HEK293 (cell line): Measurements from ENCODE around the gene EMP3.
A peak's percentile ranks its signal among the peaks of the same experiment; 100 is the strongest.

Experiments used
- KLF10 ChIP-seq: fragments of 450-650 bp; IDR thresholded peaks from 2 replicates; pipeline ENCODE4 v1.5.1; 2018; ENCODE audit warnings: missing biosample characterization, mild to moderate bottlenecking, missing genetic modification characterization
- REPIN1 ChIP-seq: fragments of 450-650 bp; formaldehyde crosslinking; IDR thresholded peaks from 2 replicates; pipeline ENCODE4 v1.5.1; 2017; ENCODE audit warnings: missing biosample characterization, missing genetic modification characterization, low read depth
- SETDB1 ChIP-seq: IDR thresholded peaks from one replicate; pipeline ENCODE4 v1.6.1; 2017; ENCODE audit warnings: mild to moderate bottlenecking, low read length, moderate library complexity, mixed read lengths; ENCODE audit not compliant: insufficient read length
- WT1 ChIP-seq: fragments of 450-650 bp; formaldehyde crosslinking; IDR thresholded peaks from 2 replicates; pipeline ENCODE4 v1.5.1; 2016; ENCODE audit warnings: missing biosample characterization, missing genetic modification characterization
- YY2 ChIP-seq: fragments of 450-650 bp; formaldehyde crosslinking; IDR thresholded peaks from 2 replicates; pipeline ENCODE4 v1.5.1; 2016; ENCODE audit warnings: missing biosample characterization, missing genetic modification characterization
- ZBTB17 ChIP-seq: fragments of 450-650 bp; formaldehyde crosslinking; IDR thresholded peaks from 2 replicates; pipeline ENCODE4 v1.5.1; 2016; ENCODE audit warnings: missing biosample characterization, missing genetic modification characterization
- ZEB2 ChIP-seq: fragments of 450-650 bp; formaldehyde crosslinking; IDR thresholded peaks from 2 replicates; pipeline ENCODE4 v1.5.1; 2016; ENCODE audit warnings: missing biosample characterization, missing genetic modification characterization
- ZFP69B ChIP-seq: fragments of 450-650 bp; formaldehyde crosslinking; IDR thresholded peaks from 2 replicates; pipeline ENCODE4 v1.5.1; 2016; ENCODE audit warnings: missing biosample characterization, missing genetic modification characterization
- ZIC2 ChIP-seq: fragments of 450-650 bp; formaldehyde crosslinking; IDR thresholded peaks from 2 replicates; pipeline ENCODE4 v1.5.1; 2016; ENCODE audit warnings: missing biosample characterization, missing genetic modification characterization
- ZNF132 ChIP-seq: fragments of 450-650 bp; formaldehyde crosslinking; IDR thresholded peaks from 2 replicates; pipeline ENCODE4 v1.5.1; 2017; ENCODE audit warnings: missing biosample characterization, missing genetic modification characterization, borderline replicate concordance
- ZNF155 ChIP-seq: fragments of 450-650 bp; formaldehyde crosslinking; IDR thresholded peaks from 2 replicates; pipeline ENCODE4 v1.5.1; 2016; ENCODE audit warnings: missing biosample characterization, missing genetic modification characterization
- ZNF2 ChIP-seq: fragments of 450-650 bp; formaldehyde crosslinking; IDR thresholded peaks from 2 replicates; pipeline ENCODE4 v1.5.1; 2016; ENCODE audit warnings: missing biosample characterization, missing genetic modification characterization
- ZNF24 ChIP-seq: fragments of 450-650 bp; formaldehyde crosslinking; IDR thresholded peaks from 2 replicates; pipeline ENCODE4 v1.5.1; 2016; ENCODE audit warnings: missing biosample characterization, missing genetic modification characterization
- ZNF274 ChIP-seq, 2 experiments: fragments of 200-500 bp in 1 of 2; fragments of 450-650 bp in 1 of 2; sonication (Bioruptor generic) in 1 of 2; formaldehyde crosslinking in 1 of 2; IDR thresholded peaks; 2 replicates each; pipeline versions ENCODE4 v1.5.1 to v1.6.1; 2014 to 2016; ENCODE audit warnings: borderline replicate concordance in 1 of 2, inconsistent platforms in 1 of 2, low read length in 1 of 2, missing biosample characterization in 1 of 2, missing genetic modification characterization in 1 of 2
- ZNF324 ChIP-seq: fragments of 450-650 bp; formaldehyde crosslinking; IDR thresholded peaks from 2 replicates; pipeline ENCODE4 v1.5.1; 2016; ENCODE audit warnings: missing biosample characterization, missing genetic modification characterization
- ZNF366 ChIP-seq: fragments of 450-650 bp; formaldehyde crosslinking; conservative IDR thresholded peaks from 2 replicates; pipeline ENCODE4 v1.5.1; 2016; ENCODE audit warnings: missing biosample characterization, missing genetic modification characterization
- ZNF501 ChIP-seq: fragments of 450-650 bp; formaldehyde crosslinking; IDR thresholded peaks from 2 replicates; pipeline ENCODE4 v1.5.1; 2016; ENCODE audit warnings: missing biosample characterization, missing genetic modification characterization
- ZNF561 ChIP-seq: fragments of 450-650 bp; IDR thresholded peaks from 2 replicates; pipeline ENCODE4 v1.5.1; 2018; ENCODE audit warnings: missing biosample characterization, missing genetic modification characterization, borderline replicate concordance
- ZNF571 ChIP-seq: fragments of 450-650 bp; formaldehyde crosslinking; IDR thresholded peaks from 2 replicates; pipeline ENCODE4 v1.5.0; 2017; ENCODE audit warnings: missing biosample characterization, missing genetic modification characterization
- ZNF629 ChIP-seq: fragments of 450-650 bp; formaldehyde crosslinking; IDR thresholded peaks from 2 replicates; pipeline ENCODE4 v1.5.1; 2017; ENCODE audit warnings: missing biosample characterization, missing genetic modification characterization
- ZNF747 ChIP-seq: fragments of 450-650 bp; formaldehyde crosslinking; IDR thresholded peaks from 2 replicates; pipeline ENCODE4 v1.5.1; 2016; ENCODE audit warnings: missing biosample characterization, missing genetic modification characterization
- ZNF837 ChIP-seq: fragments of 450-650 bp; formaldehyde crosslinking; IDR thresholded peaks from 2 replicates; pipeline ENCODE4 v1.5.1; 2016; ENCODE audit warnings: missing biosample characterization, missing genetic modification characterization
- ZSCAN16 ChIP-seq: fragments of 450-650 bp; formaldehyde crosslinking; IDR thresholded peaks from 2 replicates; pipeline ENCODE4 v1.5.1; 2016; ENCODE audit warnings: missing biosample characterization, missing genetic modification characterization
- ZXDB ChIP-seq: fragments of 450-650 bp; formaldehyde crosslinking; IDR thresholded peaks from 2 replicates; pipeline ENCODE4 v1.5.1; 2016; ENCODE audit warnings: missing biosample characterization, missing genetic modification characterization
- TF ChIP-seq, protein P1 (sequence below): fragments of 450-650 bp; formaldehyde crosslinking; IDR thresholded peaks from 2 replicates; pipeline ENCODE4 v1.5.1; 2016; ENCODE audit warnings: missing biosample characterization, missing genetic modification characterization
- TF ChIP-seq, protein P2 (sequence below): fragments of 450-650 bp; formaldehyde crosslinking; IDR thresholded peaks from 2 replicates; pipeline ENCODE4 v1.5.1; 2016; ENCODE audit warnings: missing biosample characterization, missing genetic modification characterization
- TF ChIP-seq, protein P3 (sequence below): fragments of 450-650 bp; formaldehyde crosslinking; IDR thresholded peaks from 2 replicates; pipeline ENCODE4 v1.5.1; 2017; ENCODE audit warnings: missing biosample characterization, missing genetic modification characterization
- TF ChIP-seq, protein P4 (sequence below): fragments of 450-650 bp; formaldehyde crosslinking; IDR thresholded peaks from 2 replicates; pipeline ENCODE4 v1.5.1; 2016; ENCODE audit warnings: missing biosample characterization, missing genetic modification characterization
- TF ChIP-seq, protein P5 (sequence below): fragments of 450-650 bp; formaldehyde crosslinking; IDR thresholded peaks from 2 replicates; pipeline ENCODE4 v1.5.1; 2017; ENCODE audit warnings: missing biosample characterization, missing genetic modification characterization

EMP3 gene

DNA sequence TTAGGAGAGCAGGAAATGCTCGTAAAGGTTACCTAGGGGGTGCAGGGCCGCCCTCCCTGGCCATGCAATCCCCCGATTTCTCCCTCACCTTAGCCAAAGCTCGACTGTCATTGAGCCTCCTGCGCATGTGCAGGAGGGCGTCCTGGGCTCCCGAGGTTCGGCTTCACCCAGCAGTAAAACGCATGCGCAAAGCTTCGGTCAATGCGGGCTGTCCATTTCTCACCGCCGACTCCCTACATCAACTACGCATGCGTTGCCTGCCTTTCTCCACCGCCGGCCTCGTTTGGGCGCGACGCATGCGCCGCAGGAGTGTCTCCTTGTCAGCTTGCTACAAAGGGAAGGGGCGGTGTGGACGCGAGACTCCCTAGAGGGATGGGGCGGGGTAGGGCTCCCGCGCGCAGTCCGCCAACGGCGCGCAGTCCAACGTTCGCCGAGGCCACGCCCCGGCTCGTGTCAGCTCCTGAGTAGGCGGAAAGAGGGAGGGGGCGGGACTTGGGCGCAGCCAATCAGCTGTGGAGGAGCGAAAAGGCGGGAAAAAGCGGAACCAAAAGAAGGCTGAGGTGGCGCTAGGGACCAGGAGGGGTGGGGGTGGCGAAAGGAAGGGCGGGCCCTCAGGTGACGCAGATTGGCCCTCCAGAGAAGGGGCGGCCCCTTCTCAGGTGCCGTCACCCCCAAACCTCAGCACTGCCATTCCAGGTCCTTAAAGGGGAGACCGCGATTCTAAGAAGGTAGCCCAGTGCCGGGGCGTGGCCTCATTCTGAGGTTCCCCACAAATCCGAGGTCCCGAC lies 38.7 kb downstream of the EMP3 start, which contains the start of the genes SYNGR4 and TMEM143 (continued):
- TF ChIP-seq, protein P1, sequence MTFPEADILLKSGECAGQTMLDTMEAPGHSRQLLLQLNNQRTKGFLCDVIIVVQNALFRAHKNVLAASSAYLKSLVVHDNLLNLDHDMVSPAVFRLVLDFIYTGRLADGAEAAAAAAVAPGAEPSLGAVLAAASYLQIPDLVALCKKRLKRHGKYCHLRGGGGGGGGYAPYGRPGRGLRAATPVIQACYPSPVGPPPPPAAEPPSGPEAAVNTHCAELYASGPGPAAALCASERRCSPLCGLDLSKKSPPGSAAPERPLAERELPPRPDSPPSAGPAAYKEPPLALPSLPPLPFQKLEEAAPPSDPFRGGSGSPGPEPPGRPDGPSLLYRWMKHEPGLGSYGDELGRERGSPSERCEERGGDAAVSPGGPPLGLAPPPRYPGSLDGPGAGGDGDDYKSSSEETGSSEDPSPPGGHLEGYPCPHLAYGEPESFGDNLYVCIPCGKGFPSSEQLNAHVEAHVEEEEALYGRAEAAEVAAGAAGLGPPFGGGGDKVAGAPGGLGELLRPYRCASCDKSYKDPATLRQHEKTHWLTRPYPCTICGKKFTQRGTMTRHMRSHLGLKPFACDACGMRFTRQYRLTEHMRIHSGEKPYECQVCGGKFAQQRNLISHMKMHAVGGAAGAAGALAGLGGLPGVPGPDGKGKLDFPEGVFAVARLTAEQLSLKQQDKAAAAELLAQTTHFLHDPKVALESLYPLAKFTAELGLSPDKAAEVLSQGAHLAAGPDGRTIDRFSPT (tag by site-specific recombination): no peak
- TF ChIP-seq ZEB2 (tag by site-specific recombination) (peak; percentile 71; the same call in 1 of the 2 replicates), ZNF274 (IDR thresholded peaks at IDR 0.05; ENCODE audit: low read length) (no peak), ZNF274 (tag by site-specific recombination; IDR thresholded peaks at IDR 0.05; ENCODE audit: borderline replicate concordance) (no peak), WT1 (tag by site-specific recombination) (peak; percentile 25; the same call in 1 of the 2 replicates), YY2 (no peak; the same call in 1 of the 2 replicates), REPIN1 (no peak), ZNF24 (tag by site-specific recombination) (0 out of 2 replicates have a peak, but pooled peaks have one; percentile 20), ZNF629 (peak; percentile 63), KLF10 (tag by site-specific recombination) (peak; percentile 82), ZNF747 (no peak), ZIC2 (tag by site-specific recombination) (peak; percentile 75), ZNF132 (tag by site-specific recombination) (no peak), ZNF571 (tag by site-specific recombination) (no peak), ZNF324 (tag by site-specific recombination) (peak; percentile 50; the same call in 1 of the 2 replicates), ZNF2 (tag by site-specific recombination) (no peak), ZNF155 (no peak), ZNF561 (tag by site-specific recombination) (0 out of 2 replicates have a peak, but pooled peaks have one; percentile 44), ZNF501 (tag by site-specific recombination) (no peak; the same call in 1 of the 2 replicates), ZNF837 (no peak), ZNF366 (tag by site-specific recombination) (peak; percentile 79; the same call in 1 of the 2 replicates), ZBTB17 (peak; percentile 4), SETDB1 (no peak), ZXDB (tag by site-specific recombination) (peak; percentile 59; the same call in 1 of the 2 replicates), ZFP69B (tag by site-specific recombination) (peak; percentile 85), ZSCAN16 (tag by site-specific recombination) (no peak)
- TF ChIP-seq, protein P2, sequence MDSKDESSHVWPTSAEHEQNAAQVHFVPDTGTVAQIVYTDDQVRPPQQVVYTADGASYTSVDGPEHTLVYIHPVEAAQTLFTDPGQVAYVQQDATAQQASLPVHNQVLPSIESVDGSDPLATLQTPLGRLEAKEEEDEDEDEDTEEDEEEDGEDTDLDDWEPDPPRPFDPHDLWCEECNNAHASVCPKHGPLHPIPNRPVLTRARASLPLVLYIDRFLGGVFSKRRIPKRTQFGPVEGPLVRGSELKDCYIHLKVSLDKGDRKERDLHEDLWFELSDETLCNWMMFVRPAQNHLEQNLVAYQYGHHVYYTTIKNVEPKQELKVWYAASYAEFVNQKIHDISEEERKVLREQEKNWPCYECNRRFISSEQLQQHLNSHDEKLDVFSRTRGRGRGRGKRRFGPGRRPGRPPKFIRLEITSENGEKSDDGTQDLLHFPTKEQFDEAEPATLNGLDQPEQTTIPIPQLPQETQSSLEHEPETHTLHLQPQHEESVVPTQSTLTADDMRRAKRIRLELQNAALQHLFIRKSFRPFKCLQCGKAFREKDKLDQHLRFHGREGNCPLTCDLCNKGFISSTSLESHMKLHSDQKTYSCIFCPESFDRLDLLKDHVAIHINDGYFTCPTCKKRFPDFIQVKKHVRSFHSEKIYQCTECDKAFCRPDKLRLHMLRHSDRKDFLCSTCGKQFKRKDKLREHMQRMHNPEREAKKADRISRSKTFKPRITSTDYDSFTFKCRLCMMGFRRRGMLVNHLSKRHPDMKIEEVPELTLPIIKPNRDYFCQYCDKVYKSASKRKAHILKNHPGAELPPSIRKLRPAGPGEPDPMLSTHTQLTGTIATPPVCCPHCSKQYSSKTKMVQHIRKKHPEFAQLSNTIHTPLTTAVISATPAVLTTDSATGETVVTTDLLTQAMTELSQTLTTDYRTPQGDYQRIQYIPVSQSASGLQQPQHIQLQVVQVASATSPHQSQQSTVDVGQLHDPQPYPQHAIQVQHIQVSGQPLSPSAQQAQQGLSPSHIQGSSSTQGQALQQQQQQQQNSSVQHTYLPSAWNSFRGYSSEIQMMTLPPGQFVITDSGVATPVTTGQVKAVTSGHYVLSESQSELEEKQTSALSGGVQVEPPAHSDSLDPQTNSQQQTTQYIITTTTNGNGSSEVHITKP (tag by site-specific recombination): peak; percentile 92
- TF ChIP-seq, protein P3, sequence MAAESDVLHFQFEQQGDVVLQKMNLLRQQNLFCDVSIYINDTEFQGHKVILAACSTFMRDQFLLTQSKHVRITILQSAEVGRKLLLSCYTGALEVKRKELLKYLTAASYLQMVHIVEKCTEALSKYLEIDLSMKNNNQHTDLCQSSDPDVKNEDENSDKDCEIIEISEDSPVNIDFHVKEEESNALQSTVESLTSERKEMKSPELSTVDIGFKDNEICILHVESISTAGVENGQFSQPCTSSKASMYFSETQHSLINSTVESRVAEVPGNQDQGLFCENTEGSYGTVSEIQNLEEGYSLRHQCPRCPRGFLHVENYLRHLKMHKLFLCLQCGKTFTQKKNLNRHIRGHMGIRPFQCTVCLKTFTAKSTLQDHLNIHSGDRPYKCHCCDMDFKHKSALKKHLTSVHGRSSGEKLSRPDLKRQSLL (tag by site-specific recombination): 0 out of 2 replicates have a peak, but pooled peaks have one; percentile 20
- TF ChIP-seq, protein P4, sequence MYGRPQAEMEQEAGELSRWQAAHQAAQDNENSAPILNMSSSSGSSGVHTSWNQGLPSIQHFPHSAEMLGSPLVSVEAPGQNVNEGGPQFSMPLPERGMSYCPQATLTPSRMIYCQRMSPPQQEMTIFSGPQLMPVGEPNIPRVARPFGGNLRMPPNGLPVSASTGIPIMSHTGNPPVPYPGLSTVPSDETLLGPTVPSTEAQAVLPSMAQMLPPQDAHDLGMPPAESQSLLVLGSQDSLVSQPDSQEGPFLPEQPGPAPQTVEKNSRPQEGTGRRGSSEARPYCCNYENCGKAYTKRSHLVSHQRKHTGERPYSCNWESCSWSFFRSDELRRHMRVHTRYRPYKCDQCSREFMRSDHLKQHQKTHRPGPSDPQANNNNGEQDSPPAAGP: peak; percentile 25; the same call in 1 of the 2 replicates
- TF ChIP-seq, protein P5, sequence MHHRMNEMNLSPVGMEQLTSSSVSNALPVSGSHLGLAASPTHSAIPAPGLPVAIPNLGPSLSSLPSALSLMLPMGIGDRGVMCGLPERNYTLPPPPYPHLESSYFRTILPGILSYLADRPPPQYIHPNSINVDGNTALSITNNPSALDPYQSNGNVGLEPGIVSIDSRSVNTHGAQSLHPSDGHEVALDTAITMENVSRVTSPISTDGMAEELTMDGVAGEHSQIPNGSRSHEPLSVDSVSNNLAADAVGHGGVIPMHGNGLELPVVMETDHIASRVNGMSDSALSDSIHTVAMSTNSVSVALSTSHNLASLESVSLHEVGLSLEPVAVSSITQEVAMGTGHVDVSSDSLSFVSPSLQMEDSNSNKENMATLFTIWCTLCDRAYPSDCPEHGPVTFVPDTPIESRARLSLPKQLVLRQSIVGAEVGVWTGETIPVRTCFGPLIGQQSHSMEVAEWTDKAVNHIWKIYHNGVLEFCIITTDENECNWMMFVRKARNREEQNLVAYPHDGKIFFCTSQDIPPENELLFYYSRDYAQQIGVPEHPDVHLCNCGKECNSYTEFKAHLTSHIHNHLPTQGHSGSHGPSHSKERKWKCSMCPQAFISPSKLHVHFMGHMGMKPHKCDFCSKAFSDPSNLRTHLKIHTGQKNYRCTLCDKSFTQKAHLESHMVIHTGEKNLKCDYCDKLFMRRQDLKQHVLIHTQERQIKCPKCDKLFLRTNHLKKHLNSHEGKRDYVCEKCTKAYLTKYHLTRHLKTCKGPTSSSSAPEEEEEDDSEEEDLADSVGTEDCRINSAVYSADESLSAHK (tag by site-specific recombination): 0 out of 2 replicates have a peak, but pooled peaks have one; percentile 19
